Skeletal muscle cell (primary cell): ENCODE measurements around the gene EYS.
A peak's percentile ranks its signal among the peaks of the same experiment; 100 is the strongest.
"Not testable (repeated sequence)": the region's sequence is repeated elsewhere in the genome, so short reads cannot be mapped to it uniquely, and the experiment has no call there.

Source experiments
- DNase-seq: peaks from one replicate; pipeline ENCODE4 v3.0.0-alpha.2; 2010; ENCODE audit warnings: low read depth
- H3K4me3 ChIP-seq: 2 replicates; pipeline ENCODE4 v1.5.1; 2011; ENCODE audit warnings: low read depth, mild to moderate bottlenecking, control low read depth, low read length, moderate library complexity

EYS gene

DNA sequence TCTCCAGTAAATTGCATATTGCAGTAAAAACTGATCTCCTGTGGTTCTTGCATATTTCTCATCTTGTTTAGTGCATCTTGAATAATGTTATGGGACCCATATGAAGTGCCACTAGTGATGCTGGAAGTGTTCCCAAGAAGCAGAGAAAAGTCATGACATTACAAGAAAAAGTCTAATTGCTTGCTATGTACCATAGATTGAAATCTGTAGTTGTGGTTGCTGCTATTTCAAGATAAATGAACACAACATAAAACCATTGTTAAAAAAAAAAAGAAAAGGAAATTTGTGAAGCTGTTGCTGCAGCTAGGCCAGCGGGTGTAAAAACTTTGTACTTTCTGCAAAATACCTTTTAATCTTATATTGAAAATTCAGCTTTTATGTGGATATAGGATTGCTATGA, 1767.0 kb downstream of the EYS start:
- H3K4me3 ChIP-seq: no peak overlapping the region
- DNase-seq: no peak

DNA sequence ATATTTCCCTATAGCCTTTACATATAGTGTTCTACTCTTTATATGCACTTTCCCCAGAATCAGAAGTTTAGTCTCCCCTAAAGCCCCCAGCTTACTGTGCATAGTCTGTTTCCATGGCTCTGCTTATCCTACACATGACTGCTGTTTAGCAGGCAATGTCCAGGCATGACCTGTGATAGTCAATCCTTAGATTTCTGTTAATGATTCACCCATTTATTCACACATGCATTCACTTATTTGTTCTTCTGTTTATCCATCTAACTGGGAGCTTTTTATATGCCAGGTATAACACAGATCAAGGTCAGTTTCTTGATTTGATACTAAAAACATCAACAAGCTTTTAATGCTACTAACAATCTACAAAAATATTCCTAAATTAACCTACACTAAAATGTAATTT, 1770.6 kb downstream of the EYS start:
- DNase-seq: no peak
- H3K4me3 ChIP-seq: no peak overlapping the region

DNA sequence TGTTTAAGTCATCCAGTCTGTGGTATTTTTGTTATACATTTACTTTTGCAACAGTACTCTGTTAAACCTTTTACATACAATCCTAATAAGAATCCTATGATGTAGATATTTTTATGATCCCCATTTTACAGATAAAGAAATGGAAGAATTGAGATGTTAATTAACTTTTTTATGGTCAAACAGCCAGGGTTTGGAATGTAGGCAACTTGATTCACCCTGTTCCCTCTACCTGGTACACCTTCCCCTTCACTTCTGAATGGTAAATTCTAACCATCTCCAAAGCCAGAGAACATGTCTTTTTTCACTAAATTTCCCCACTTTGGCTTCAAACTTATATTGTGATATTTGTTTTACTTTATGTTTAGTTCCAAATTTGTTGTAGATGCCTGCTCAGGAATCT, 1771.3 kb downstream of the EYS start:
- DNase-seq: no peak
- no peak overlapping the region for H3K4me3 ChIP-seq

DNA sequence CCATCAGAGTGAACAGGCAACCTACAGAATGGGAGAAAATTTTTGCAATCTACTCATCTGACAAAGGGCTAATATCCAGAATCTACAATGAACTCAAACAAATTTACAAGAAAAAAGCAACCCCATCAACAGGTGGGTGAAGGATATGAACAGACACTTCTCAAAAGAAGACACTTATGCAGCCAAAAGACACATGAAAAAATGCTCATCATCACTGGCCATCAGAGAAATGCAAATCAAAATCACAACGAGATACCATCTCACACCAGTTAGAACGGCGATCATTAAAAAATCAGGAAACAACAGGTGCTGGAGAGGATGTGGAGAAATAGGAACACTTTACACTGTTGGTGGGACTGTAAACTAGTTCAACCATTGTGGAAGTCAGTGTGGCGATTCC, 1773.1 kb downstream of the EYS start:
- H3K4me3 ChIP-seq, DNase-seq: not testable (repeated sequence)

DNA sequence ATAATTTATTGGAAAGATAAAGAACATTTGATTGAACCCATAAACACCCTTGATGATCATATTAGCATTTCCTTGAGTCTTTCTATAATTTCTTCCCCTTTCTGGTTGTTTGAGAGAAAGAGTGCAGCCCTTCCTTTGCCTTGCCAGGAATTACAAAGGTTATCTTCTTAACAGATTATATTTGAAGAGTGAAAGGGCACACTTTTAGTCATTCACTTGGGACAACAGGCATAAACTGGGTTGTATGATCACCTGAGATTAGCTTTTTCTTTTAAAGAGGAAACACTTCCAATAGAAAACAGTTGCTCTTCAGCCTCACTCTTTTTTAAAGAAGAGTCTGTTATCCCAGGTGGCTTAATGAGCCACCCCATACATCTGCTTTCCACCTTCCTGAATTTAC, 1776.2 kb downstream of the EYS start:
- H3K4me3 ChIP-seq: no peak overlapping the region
- DNase-seq: no peak

DNA sequence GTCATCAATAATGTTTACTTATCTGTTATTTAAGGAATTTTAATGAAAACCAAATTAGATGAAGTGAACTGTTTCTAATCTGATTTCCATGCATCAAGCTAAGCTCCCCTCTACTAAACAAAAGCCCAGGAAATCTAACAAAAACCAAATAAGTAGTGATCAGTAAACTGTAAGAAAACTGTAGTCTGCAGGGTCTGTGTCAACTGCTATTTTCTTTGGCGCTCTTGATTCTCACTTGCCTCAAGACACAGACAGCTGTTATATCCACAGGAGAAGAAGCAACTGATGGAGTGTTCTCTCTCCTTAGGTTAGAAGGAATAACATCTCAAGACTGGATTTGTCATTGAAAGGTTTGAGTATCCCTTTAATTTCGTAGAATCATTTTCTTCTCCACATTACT, 1777.9 kb downstream of the EYS start:
- DNase-seq: no peak
- H3K4me3 ChIP-seq: no peak overlapping the region

DNA sequence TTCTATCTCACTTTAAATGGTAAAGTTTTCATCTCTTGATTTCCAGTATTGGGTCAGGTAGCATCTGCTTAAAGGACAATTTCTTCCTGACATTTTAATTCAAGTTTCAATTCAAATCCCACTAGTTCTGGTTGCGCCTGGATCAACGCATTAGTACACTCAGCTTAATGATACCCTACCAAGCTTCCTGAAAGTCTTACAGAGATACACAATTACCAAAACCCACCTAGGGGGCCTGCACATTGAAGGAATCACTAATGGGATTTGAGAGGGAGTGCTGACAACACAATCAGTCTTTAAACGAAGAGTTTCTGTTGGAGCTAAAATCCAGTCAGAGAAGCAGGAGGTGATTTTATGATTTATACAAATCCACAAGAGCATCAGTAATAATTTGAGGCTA, 1778.4 kb downstream of the EYS start:
- DNase-seq: no peak
- no peak overlapping the region for H3K4me3 ChIP-seq

DNA sequence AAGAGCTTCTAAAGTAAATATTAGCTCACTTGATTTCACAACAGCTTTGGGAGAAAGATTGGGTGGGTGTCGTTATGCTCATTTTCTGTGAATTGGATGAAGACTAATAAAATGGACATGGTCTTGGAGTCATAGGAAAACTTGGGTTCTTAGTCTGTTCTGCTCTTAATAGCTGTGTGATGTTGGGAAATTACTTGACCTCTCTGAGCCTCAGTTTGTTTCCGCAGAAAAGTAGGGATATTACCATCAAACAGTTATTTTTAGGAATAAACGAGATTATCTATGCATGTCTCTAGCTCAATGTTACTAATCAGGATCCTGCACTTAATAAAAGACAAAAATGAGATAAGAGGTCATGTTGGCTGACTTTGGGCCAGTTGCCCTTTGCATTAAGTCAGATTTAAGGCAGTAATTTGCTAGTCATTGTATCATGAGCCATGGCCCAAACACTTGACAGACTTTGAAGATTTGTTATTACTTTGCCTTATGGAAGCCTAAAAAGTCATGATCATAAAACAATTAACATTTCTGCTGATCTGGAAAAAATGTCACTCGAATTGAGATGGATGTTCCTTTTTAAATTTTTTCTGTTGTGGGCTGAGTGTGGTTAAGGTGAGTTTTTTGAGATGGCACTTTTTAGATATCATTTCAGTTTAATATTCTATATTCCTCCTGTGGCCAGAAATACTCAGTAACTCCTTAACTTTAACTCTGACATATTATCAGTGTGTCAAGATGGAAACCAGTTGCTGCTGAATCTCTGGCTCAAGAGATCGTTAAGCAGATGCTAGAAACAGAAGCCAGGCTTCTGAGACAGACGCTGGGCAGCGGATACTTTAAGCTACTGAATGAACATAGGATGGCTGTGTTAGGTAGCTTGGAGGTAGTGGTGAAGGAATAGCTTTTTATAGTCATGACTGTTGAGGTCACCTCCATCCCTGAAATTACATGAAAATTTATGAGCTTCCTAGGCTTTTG, 1779.8 kb downstream of the EYS start:
- no peak overlapping the region for H3K4me3 ChIP-seq
- DNase-seq: no peak

DNA sequence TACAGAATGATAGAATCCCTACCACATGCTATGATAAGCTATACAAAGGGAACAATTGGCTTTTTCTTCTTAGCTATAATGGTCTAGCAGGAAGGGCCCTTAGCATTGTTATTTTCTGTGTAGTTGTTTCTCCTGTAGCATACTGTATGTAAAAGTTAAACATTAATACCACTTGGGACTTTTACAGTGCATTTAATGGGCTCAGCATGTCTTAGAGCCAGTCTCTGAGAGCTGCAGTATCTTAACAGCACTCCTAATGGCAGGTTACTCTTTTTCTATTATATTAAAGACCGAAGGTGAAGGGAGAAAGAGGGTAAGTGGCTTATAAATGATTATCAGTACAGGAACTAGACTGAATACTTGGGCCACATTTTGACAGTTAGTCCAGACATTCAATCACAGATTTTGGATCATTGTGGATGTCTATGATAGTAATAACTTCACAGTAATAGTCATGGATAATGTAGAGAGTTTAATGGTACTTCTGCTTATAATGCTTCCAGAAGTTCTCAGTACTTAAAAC, 1780.7 kb downstream of the EYS start:
- DNase-seq: no peak
- no peak overlapping the region for H3K4me3 ChIP-seq

DNA sequence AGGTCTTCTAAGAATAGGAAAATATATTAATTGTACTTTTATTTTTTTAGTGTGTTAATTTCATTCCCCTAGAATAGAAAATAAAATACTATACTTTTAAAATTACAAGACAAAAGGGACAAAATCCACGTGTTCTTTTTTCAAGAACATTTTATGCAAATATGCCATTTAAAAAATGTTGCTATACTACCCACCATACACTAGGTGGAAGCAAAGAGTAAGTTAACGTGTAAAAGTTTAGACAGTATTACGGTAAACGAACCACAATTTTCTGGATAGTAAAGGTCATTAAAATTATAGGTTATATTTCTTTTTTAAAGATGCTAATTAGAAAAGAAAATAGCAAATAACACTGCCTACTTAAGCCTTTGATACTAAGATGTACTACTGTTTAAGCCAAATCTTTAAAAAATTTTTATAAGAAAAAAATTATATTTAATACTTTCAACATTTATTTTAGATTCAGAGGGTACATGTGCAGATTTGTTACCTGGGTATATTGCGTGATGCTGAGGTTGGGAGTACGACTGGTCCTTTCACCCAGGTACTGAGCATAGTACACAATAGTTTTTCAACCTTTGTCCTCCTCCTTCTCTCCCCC, 1783.8 kb downstream of the EYS start:
- H3K4me3 ChIP-seq: no peak overlapping the region
- peak; percentile 4 for DNase-seq

DNA sequence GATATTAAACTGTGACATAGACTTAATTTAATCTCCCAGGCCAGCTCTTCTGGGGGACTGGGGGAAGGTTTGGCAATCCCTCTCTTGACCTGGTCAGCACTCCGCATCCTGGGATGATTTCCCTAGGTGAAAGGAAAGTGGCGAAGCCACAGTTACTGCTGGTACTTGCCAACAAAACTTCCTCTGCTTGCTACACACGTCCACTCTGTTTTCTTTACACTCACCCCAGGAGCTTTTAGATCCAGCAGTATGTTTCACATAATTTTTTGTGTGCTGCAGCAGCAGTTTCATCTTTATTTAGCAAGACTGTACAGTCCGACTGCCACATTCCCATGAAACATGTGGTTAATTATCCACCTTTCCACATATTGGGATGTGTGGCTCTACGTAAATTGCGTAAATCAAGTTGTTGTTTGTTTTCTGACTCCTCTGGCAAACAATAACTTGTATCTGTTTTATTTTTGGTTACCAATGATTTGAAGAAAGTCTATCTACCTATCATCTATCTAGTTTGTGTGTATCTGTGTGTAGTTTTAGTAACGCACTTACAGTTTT, 1787.4 kb downstream of the EYS start:
- no peak for DNase-seq
- H3K4me3 ChIP-seq: no peak overlapping the region

DNA sequence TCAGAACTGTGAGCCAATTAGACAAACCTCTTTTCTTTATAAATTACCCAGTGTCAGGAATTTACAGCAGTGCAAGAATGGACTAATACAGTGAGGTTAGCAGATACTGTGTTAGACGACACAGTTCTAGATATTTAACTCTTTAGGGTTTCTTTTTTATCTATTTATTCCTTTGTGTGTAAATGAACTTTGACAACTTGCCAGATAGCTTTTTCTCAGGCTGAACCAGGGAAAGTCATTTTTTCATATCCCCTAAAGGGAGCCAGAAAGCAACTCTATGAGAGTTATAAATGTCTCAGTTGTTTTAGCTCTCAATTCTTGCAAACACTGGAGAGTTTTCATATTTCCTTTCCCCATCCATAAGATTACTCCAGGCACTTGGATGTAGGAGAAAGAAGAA, 1794.1 kb downstream of the EYS start:
- no peak for DNase-seq
- H3K4me3 ChIP-seq: no peak overlapping the region

DNA sequence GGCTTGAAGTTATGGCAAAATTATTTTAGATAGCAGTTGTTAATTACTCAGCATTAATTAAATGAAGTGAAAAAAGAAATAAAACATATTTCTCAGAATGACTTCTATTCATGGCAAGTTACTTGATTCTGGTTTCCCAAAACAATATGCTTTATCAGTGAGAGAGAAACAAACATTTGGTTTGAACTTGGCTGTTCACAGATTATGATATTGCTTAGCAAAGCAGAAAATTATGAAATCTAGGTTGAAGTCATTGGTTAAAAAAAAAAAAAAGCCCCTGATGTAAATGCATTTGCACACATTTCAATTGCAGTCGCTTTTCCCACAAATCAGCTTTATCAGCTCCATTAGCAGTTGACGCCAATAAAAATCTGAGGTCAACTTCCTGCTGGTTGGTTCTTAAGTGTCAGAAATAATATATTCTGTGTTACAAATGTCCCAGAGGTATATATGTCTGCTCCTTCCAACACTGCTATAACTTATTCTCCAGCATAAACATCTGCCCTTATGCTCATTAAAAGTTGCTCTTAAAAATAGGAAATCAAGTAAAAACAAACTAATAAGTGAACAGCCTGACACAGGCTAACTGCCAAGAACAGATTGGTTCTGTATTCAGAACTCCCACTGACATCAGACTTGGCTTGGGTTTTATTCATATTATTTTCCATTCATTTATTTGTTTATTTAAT, 1796.0 kb downstream of the EYS start:
- no peak overlapping the region for H3K4me3 ChIP-seq
- DNase-seq: no peak

DNA sequence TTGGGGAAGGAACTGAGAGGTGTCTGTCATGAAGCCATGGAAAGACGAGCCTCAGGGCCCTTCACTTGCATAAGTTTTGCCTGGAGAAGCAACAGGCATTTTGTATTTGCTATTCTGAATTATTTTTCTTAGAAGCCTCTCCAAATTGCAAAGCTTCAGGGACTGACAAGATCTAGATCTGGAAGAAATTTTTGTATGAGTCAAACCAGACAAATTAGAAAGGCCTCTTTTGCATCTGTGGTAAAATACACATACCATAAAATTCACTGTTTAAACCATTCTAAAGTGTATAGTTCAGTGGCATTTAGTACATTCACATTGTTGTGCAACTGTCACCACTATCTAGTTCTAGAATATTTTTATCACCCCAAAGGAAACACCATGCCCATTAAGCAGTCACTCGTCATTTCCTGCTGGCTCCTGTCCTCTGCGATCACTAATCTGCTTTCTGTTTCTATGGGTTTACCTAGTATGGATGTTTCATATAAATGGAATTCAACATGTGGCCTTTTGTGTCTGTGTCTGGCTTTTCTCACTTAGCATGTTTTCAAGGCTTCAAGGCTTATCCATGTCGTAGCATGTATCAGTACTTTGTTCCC, 1802.3 kb downstream of the EYS start:
- H3K4me3 ChIP-seq: no peak overlapping the region
- peak; percentile 68 for DNase-seq

DNA sequence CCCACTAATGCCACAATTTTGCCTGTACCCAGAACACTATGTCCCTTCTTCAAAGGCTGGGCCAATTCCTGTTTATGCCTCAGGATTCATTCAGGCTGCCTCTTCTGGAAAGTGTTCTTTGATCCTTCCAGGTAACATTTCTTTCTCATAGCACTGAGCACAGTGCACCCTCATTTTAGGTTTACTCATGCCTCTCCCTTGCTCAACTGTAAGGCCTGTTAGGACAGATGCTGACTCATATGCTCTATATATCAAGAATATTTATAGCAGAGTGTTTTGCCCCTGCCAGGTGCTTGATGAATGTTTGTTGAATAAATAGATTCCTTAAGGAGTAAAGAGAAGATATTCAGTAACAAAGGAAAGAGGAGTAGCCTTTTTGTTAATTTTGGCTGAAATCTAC, 1807.5 kb downstream of the EYS start:
- DNase-seq: peak; percentile 15
- no peak overlapping the region for H3K4me3 ChIP-seq

DNA sequence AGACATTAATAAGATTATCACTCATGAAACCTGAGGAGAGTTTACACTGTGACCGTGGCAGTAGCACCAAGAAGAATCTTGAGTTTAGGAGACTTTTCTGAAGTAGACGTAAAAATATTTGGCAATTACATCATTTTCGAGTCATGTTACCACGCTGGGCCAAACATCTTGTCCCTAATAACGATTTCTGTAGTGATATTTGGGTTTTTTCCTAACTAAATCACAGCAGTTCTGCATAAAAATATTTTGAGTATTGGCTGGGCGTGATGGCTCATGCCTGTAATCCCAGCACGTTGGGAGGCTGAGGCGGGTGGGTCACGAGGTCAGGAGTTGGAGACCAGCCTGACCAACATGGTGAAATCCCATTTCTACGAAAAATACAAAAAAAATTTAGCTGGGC, 1809.1 kb downstream of the EYS start:
- H3K4me3 ChIP-seq: no peak overlapping the region
- DNase-seq: no peak

DNA sequence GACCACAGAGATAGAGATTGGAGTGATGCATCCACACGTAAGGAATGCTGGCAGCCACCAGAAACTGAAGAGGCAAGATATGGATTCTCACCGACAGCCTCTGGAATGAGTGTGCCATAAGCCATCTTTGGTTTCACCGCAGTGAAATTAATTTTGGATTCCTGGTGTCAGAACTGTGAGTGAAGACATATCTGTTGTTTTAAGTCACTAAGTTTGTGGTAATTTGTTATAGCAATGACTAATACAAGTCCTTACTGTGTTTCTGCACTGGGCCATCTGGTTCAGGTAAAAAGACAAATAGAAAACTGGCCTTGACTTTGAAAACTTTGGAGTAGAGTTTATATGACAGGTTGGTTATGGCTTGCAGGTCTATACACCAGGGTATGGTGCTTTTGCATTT, 1809.6 kb downstream of the EYS start:
- peak; percentile 16 for DNase-seq
- no peak overlapping the region for H3K4me3 ChIP-seq

DNA sequence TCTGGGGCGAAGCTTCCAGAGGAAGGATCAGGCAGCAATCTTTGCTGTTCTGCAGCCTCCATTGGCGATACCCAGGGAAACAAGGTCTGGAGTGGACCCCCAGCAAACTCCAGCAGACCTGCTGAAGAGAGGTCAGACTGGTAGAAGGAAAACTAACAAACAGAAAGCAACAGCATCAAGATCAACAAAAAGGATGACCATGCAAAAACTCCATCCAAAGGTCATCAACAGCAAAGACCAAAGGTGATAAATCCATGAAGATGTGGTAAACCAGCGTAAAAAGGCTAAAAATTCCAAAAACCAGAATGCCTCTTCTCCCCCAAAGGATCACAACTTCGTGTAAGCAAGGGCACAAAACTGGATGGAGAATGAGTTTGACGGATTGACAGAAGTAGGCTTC, 1818.6 kb downstream of the EYS start:
- no peak for DNase-seq
- H3K4me3 ChIP-seq: no peak overlapping the region

DNA sequence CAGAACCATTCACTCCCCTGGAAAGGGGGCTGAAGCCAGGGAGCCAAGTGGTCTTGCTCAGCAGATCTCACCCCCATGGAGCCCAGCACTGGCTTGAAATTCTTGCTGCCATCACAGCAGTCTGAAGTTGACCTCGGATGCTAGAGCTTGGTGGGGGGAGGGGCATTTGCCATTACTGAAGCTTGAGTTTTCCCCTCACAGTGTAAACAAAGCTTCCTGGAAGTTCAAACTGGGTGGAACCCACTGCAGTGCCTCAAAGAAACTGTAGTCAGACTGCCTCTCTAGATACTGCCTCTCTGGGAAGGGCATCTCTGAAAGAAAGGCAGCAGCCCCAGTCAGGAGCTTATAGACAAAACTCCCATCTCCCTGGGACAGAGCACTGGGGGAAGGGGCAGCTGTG, 1819.2 kb downstream of the EYS start:
- not testable (repeated sequence) for H3K4me3 ChIP-seq, DNase-seq
